ENCODE data around the gene FKBP1A.

DNA sequence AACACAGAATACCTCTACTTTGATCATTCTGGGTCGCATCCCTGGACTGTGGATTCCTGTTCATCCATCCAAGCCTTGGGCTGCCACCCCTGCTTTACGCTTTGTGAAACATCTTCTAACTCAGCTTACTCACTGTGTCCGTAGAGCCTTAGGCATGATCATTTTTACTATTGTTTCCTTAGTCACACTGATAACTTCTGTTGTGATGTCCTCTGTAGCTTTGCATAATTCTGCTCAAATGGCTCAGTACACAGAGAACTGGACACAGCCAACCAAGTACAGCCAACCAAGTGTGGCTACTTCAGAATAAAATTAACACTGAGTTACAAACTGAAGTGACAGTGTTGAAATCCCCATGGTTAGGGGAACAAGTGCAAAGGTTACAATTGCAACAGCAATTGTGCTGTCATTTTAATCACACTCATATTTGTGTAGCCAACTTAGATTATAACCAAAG lies 8.6 kb upstream of the FKBP1A start:
- TF ChIP-seq POLR2A (IDR thresholded peaks at IDR 0.05; ENCODE audit: low read length), result no peak
- TF ChIP-seq GATA1 (IDR thresholded peaks at IDR 0.05; ENCODE audit: low read depth, low read length), result no peak
